ENCODE results near the gene RGPD6.
"Not testable (repeated sequence)": the region's sequence is repeated elsewhere in the genome, so short reads cannot be mapped to it uniquely, and the experiment has no call there.

The RGPD6 gene

GRCh38 chr2:110481200-110481599, 95.8 kb downstream of the RGPD6 start:
- DNase-seq: not testable (repeated sequence)

- not testable (repeated sequence) for DNase-seq
These were observed 96.9 kb downstream of the RGPD6 start for GRCh38 chr2:110480084-110480483.

- not testable (repeated sequence) for DNase-seq
These were observed 99.7 kb downstream of the RGPD6 start for GRCh38 chr2:110477370-110477769.

GRCh38 chr2:110476952-110477351, 100.1 kb downstream of the RGPD6 start:
- not testable (repeated sequence) for DNase-seq

- DNase-seq: not testable (repeated sequence)
These were observed 101.2 kb downstream of the RGPD6 start for GRCh38 chr2:110475627-110476359.

- DNase-seq: not testable (repeated sequence)
These were observed 102.1 kb downstream of the RGPD6 start for GRCh38 chr2:110474898-110475297.

GRCh38 chr2:110473059-110473358, 104.0 kb downstream of the RGPD6 start:
- not testable (repeated sequence) for DNase-seq

GRCh38 chr2:110472171-110473058, 104.6 kb downstream of the RGPD6 start, which contains the start of gene LIMS4:
Gene LIMS4 (minus strand): TSS chr2:110472816. CDS start chr2:110472778, 38 bp downstream.
- DNase-seq: not testable (repeated sequence)

- DNase-seq: not testable (repeated sequence)
These were observed 108.1 kb downstream of the RGPD6 start for GRCh38 chr2:110468921-110469320.

- not testable (repeated sequence) for DNase-seq
These were observed 111.7 kb downstream of the RGPD6 start for GRCh38 chr2:110465312-110465711.
